Kidney capillary endothelial cell (primary cell): ENCODE data around the gene RERG.
"Not testable (repeated sequence)": the region's sequence is repeated elsewhere in the genome, so short reads cannot be mapped to it uniquely, and the experiment has no call there.

Experiments
- DNase-seq: peaks from one replicate; pipeline ENCODE4 v3.0.0-alpha.2; 2018; ENCODE audit warnings: low spot score

Gene RERG

DNA sequence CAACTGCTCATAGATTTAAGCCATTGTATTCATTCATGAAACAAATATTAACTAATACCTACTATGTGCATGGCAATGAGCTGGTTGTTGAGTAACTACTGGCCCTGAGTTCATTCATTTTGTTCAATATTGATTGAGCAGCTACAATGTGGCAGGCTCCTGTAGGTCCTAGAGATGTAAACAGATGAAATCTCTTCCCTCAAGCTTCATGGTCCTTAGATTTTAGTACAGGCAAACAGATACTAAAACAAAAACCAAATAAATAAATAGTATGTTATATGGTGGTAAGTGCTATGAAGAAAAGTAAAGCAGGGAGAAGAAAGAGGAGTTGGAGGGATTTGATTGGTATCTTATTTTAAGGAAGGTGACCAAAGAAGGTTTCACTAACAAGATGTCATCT, 77.8 kb downstream of the RERG start:
- DNase-seq = no peak

DNA sequence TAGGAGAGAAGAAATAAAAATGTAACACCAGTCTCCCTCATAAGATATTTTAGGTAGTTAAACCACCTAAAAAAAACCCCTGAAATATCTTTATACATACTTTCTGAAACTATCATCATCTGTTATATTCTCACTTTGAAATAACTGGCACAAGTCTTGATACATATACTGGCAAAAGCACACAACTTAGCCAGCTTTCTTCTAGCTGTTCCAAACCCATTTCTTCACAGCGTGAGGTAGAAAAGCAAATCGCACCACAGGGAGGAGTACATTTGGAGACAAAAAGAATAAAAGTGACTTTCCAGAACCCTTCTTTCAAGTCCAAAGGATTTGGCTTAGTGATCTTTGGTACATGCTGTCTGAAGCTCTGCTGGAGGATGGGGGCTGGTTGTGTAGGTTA, 78.5 kb downstream of the RERG start:
- DNase-seq = no peak

DNA sequence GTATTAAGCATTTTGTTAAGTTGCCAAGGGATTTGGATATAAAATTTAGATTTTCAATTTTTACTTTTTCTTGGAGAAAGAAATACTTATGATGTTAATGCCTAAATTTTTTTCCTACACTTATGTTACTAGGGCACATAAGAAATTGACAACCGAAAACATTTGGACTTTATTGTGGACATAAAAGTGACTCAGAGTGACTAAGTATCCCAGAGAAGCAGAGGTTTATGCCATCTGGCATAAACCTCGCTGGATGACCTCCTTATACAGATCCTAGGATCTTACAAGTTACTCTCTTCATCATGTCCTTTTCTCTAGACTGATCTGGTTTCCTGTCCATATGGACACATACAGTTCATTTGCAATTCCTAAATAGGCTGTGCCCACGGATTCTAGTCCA, 89.8 kb downstream of the RERG start:
- no peak for DNase-seq

- DNase-seq = no peak
Measured at GRCh38 chr12:15130541-15130940, 90.7 kb downstream of the RERG start.

DNA sequence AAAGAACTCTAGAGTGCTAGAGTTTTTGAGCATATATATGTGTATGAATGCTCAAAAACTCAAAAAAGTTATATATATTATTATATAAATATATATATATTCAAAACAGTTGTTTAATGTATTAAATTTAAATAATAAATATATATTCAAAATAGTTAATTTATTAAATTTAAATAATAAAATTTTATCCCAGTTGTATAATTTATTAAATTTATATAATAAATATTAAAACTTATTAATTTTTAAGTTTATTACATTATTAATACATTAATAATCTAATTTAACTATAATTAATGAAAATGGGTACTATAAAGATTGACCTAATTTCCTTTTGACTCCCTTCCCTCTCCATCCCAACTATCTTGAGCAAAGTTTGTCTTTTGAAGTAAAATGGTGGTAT, 97.8 kb downstream of the RERG start:
- DNase-seq = no peak

DNA sequence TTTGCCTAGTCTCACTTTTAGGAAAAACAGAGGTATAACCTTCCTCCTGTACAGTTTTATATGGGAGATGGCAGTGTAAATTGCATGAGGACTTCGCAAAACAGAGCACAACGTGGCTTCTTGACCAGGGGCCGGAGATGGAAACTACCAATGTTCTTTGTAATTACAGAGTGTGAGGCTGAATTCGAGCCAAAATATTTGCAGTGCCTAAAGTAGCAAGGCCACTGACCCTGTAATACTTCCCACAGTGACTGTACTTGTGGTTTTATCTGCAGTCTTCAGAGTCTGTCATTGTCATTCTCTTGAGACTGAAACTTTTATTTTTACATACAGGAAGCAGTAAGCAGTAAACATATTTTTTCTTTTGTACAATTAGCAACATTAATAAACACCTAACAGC, 98.9 kb downstream of the RERG start:
- no peak for DNase-seq

DNA sequence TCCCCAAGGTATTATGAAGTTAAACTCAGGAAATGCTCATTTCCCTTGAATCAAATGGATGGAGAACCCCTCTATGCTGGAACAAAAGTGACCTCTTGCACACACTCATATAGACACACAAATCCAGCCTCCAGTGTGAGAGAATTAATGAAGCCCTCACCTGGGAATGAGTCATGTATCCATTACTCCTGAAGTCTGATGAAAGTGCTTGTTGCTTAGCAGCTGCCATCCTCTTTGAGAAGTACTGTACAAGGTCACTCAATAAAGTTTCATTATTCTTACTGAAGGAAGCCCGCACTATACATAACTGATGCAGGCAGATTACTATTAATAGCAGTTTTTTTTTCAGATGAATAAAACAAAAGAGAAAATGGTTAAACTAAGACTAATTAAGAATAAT, 102.3 kb downstream of the RERG start:
- no peak for DNase-seq

GRCh38 chr12:15116983-15117382, 104.2 kb downstream of the RERG start:
- no peak for DNase-seq

GRCh38 chr12:15116086-15116485, 105.1 kb downstream of the RERG start:
- no peak for DNase-seq

DNA sequence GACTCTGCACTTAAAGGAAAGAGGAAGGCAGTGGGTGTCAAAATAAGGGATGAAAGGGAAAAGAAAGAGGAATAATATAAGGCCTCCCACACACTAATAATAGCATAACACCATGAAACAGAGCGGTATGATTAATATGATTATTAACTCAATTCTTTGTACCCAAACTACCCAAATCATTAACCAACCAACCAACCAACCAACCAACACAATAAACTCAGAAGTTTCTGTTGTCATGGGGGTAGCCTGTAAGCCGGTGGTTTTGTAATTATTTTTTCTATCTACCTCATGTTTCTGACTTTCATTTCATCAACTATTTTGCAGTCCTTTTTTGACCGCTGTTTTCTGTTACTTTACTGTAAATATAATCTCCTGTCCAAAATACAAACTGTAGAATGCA, 105.8 kb downstream of the RERG start:
- no peak for DNase-seq

DNA sequence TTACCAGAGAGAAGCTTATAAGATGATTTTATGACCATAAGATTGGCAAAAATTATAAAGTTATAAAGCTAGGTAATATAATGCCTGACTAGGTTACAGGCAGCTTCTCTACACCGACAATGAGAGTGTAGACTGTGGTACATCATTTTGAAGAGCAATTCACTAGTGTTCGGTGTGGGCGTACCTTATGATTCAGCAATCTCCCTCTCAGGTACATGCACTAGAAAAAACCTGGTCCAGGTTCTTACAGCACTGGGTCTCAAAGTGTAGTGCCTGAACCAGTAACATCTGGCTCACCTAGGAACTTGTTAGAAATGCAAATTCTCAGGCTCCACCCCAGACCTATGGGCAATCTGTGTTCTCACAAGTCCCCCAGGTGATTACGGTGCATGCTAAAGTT, 106.7 kb downstream of the RERG start:
- DNase-seq = no peak

- DNase-seq = no peak
Measured at GRCh38 chr12:15092826-15093225, 128.4 kb downstream of the RERG start.

GRCh38 chr12:15090441-15090840, 130.8 kb downstream of the RERG start:
- no peak for DNase-seq

- DNase-seq = no peak
Measured at GRCh38 chr12:15088105-15088504, 133.1 kb downstream of the RERG start.

- not testable (repeated sequence) for DNase-seq
Measured at GRCh38 chr12:15077751-15078150, 143.5 kb downstream of the RERG start.

GRCh38 chr12:15074351-15074750, 146.9 kb downstream of the RERG start:
- DNase-seq = no peak

DNA sequence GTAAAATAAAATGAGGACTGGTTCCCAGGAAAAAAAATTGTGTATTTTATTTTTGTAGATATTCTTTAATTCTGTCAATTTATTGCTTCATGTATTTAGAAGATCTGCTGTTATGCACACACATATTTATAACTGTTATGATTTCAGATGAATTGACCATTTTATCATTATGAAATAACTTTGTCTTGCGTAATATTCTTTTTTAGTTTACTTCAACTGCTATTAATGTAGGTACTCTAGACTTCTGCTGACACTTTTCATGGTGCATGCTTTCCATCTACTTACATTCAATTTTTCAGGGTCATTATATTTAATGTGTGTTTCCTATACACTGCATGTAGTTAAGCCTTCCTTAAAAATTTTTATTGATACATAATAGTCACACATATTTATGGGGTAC, 162.1 kb downstream of the RERG start:
- no peak for DNase-seq
